ENCODE results near the gene PRKCB. TPM values are rescaled to one million over a fixed set of nuclear protein-coding genes. Genes with fewer than 3 reads are reported as not detected.

PRKCB gene
- total RNA-seq, 1 donor from 2014 or later, result 3.2 TPM

- DNase-seq, result no peak
Measured at GRCh38 chr16:23968176-23968575, 132.4 kb downstream of the PRKCB start.

- no peak for DNase-seq
Measured at GRCh38 chr16:23969468-23970297, 133.9 kb downstream of the PRKCB start.

- no peak for DNase-seq
Measured at GRCh38 chr16:23974223-23974622, 138.4 kb downstream of the PRKCB start.

- no peak for DNase-seq
Measured at GRCh38 chr16:23975293-23975692, 139.5 kb downstream of the PRKCB start.

GRCh38 chr16:23976091-23976490 lies 140.3 kb downstream of the PRKCB start:
- DNase-seq, result no peak

- DNase-seq, result no peak
Measured at GRCh38 chr16:23976524-23976923, 140.7 kb downstream of the PRKCB start.

GRCh38 chr16:23979441-23979840 lies 143.7 kb downstream of the PRKCB start:
- DNase-seq, result no peak

GRCh38 chr16:23979982-23980381 lies 144.2 kb downstream of the PRKCB start:
- no peak for DNase-seq

- no peak for DNase-seq
Measured at GRCh38 chr16:23981429-23982399, 145.9 kb downstream of the PRKCB start.

- no peak for DNase-seq
Measured at GRCh38 chr16:23986455-23986854, 150.7 kb downstream of the PRKCB start.

- no peak for DNase-seq
Measured at GRCh38 chr16:23987443-23987842, 151.7 kb downstream of the PRKCB start.

- DNase-seq, result no peak
Measured at GRCh38 chr16:23990507-23990906, 154.7 kb downstream of the PRKCB start.

- DNase-seq, result no peak
Measured at GRCh38 chr16:23991066-23991465, 155.3 kb downstream of the PRKCB start.

- DNase-seq, result no peak
Measured at GRCh38 chr16:23994615-23995014, 158.8 kb downstream of the PRKCB start.

GRCh38 chr16:23996258-23996955 lies 160.6 kb downstream of the PRKCB start:
- no peak for DNase-seq

GRCh38 chr16:23998771-23999170 lies 163.0 kb downstream of the PRKCB start:
- DNase-seq, result no peak

- DNase-seq, result no peak
Measured at GRCh38 chr16:23999663-24000062, 163.9 kb downstream of the PRKCB start.

- no peak for DNase-seq
Measured at GRCh38 chr16:24001710-24002109, 165.9 kb downstream of the PRKCB start.

GRCh38 chr16:24002619-24003018 lies 166.8 kb downstream of the PRKCB start:
- DNase-seq, result no peak

GRCh38 chr16:24005577-24005976 lies 169.8 kb downstream of the PRKCB start:
- no peak for DNase-seq

GRCh38 chr16:24007391-24007790 lies 171.6 kb downstream of the PRKCB start:
- DNase-seq, result no peak

- DNase-seq, result no peak
Measured at GRCh38 chr16:24007934-24008333, 172.2 kb downstream of the PRKCB start.

GRCh38 chr16:24009098-24009497 lies 173.3 kb downstream of the PRKCB start:
- no peak for DNase-seq

Data from skin of body (tissue), 2 donors.